GM12864 (cell line): Measurements from ENCODE around the gene UBE2D3.

Source experiments
- DNase-seq: peaks from one replicate; pipeline ENCODE4 v3.0.0-alpha.2; 2011; ENCODE audit warnings: low read depth
- H3K4me3 ChIP-seq: 2 replicates; pipeline ENCODE4 v1.5.1; 2011; ENCODE audit warnings: mild to moderate bottlenecking, low read depth, low read length, control low read depth
- CTCF ChIP-seq: IDR thresholded peaks from 2 replicates; pipeline ENCODE4 v1.5.1; 2011; ENCODE audit warnings: low read depth, mild to moderate bottlenecking, moderate library complexity, low read length, control low read depth, inconsistent platforms; ENCODE audit errors: missing control alignments

UBE2D3 gene

GRCh38 chr4:102862747-102863146, 35.4 kb upstream of the UBE2D3 start:
- TF ChIP-seq CTCF, result no peak
- DNase-seq, result no peak
- no peak overlapping the region for H3K4me3 ChIP-seq

- TF ChIP-seq CTCF, result no peak
- no peak overlapping the region for H3K4me3 ChIP-seq
- no peak for DNase-seq
Measured at GRCh38 chr4:102862016-102862415, 34.7 kb upstream of the UBE2D3 start.

- no peak for DNase-seq
- no peak for TF ChIP-seq CTCF
- no peak overlapping the region for H3K4me3 ChIP-seq
Measured at GRCh38 chr4:102860611-102861324, 33.4 kb upstream of the UBE2D3 start.

- no peak for TF ChIP-seq CTCF
- H3K4me3 ChIP-seq, result no peak overlapping the region
- DNase-seq, result no peak
Measured at GRCh38 chr4:102858828-102859464, 31.6 kb upstream of the UBE2D3 start.

GRCh38 chr4:102850370-102850769, 23.0 kb upstream of the UBE2D3 start:
- no peak for TF ChIP-seq CTCF
- H3K4me3 ChIP-seq, result no peak overlapping the region
- DNase-seq, result no peak

- H3K4me3 ChIP-seq, result no peak overlapping the region
- TF ChIP-seq CTCF, result no peak
- DNase-seq, result no peak
Measured at GRCh38 chr4:102849579-102850104, 22.3 kb upstream of the UBE2D3 start.
